ENCODE measurements around the gene MEIOB.
"Not testable (repeated sequence)": the region's sequence is repeated elsewhere in the genome, so short reads cannot be mapped to it uniquely, and the experiment has no call there.

The MEIOB gene

GRCh38 chr16:1871974-1872635 is at the start of gene MEIOB:
Gene MEIOB (minus strand): TSS chr16:1872164. CDS start chr16:1868175, 3,989 bp downstream.
- no peak for DNase-seq (ENCODE audit: low spot score)

GRCh38 chr16:1920727-1921171 is 48.8 kb upstream of the MEIOB start:
- DNase-seq (ENCODE audit: low spot score), result no peak

GRCh38 chr16:1920122-1920521 is 48.2 kb upstream of the MEIOB start:
- DNase-seq (ENCODE audit: low spot score), result not testable (repeated sequence)

GRCh38 chr16:1919327-1919998 is 47.5 kb upstream of the MEIOB start:
- no peak for DNase-seq (ENCODE audit: low spot score)

GRCh38 chr16:1918351-1919326 is 46.7 kb upstream of the MEIOB start, which contains the start of gene HS3ST6:
Gene HS3ST6 (minus strand): TSS chr16:1918415. CDS start chr16:1918323, 92 bp downstream.
- DNase-seq (ENCODE audit: low spot score), result no peak

GRCh38 chr16:1917665-1918350 is 45.8 kb upstream of the MEIOB start:
- no peak for DNase-seq (ENCODE audit: low spot score)

- DNase-seq (ENCODE audit: low spot score), result no peak
These were observed 45.2 kb upstream of the MEIOB start for GRCh38 chr16:1917056-1917664.

- no peak for DNase-seq (ENCODE audit: low spot score)
These were observed 44.7 kb upstream of the MEIOB start for GRCh38 chr16:1916640-1916990.

- DNase-seq (ENCODE audit: low spot score), result no peak
These were observed 44.0 kb upstream of the MEIOB start for GRCh38 chr16:1915732-1916639.

GRCh38 chr16:1914988-1915387 is 43.0 kb upstream of the MEIOB start:
- no peak for DNase-seq (ENCODE audit: low spot score)

GRCh38 chr16:1914084-1914608 is 42.2 kb upstream of the MEIOB start:
- no peak for DNase-seq (ENCODE audit: low spot score)

- DNase-seq (ENCODE audit: low spot score), result no peak
These were observed 41.5 kb upstream of the MEIOB start for GRCh38 chr16:1913327-1914083.

GRCh38 chr16:1912215-1912543 is 40.2 kb upstream of the MEIOB start:
- DNase-seq (ENCODE audit: low spot score), result no peak

- no peak for DNase-seq (ENCODE audit: low spot score)
These were observed 39.7 kb upstream of the MEIOB start for GRCh38 chr16:1911467-1912214.

GRCh38 chr16:1909561-1910231 is 37.7 kb upstream of the MEIOB start:
- no peak for DNase-seq (ENCODE audit: low spot score)

- no peak for DNase-seq (ENCODE audit: low spot score)
These were observed 37.0 kb upstream of the MEIOB start for GRCh38 chr16:1908983-1909382.

GRCh38 chr16:1908184-1908583 is 36.2 kb upstream of the MEIOB start:
- DNase-seq (ENCODE audit: low spot score), result no peak

GRCh38 chr16:1907226-1907860 is 35.4 kb upstream of the MEIOB start:
- no peak for DNase-seq (ENCODE audit: low spot score)

Data from kidney capillary endothelial cell (primary cell).